ENCODE results near the gene VWC2. TPM values are rescaled to one million over a fixed set of nuclear protein-coding genes. Genes with fewer than 3 reads are reported as not detected.

VWC2 gene
- total RNA-seq, 1 experiment from 2014 or later, result not detected

DNA sequence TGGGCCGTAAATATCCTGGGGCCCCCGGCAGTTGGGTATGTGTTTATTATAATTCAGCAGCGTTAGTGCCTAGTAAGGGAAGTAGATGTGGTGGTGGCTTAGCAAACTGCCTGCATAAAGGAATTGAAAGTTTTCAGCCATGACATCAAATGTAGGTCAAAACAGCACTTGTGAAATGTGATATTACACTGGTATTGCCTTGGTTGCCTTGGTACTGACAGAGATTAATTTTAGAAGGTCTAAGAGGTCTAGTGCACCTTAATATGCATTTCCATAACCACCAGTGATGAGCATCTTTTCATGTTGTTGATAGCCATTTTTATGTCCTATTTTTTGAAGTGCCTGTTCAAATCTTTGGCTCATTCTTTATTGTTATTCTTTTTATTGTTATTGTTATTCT lies 50.1 kb downstream of the VWC2 start:
- Mint-ChIP-seq H3K27me3 (ENCODE audit: insufficient read depth, unreplicated experiment) (no peaks in the 10 kb centered on the region), H3K4me1 (ENCODE audit: low read depth, unreplicated experiment) (no peaks in the 10 kb centered on the region), H3K4me3 (ENCODE audit: unreplicated experiment) (no peak overlapping the region), H3K36me3 (ENCODE audit: insufficient read depth, unreplicated experiment) (no peaks in the 10 kb centered on the region), H3K27ac (ENCODE audit: unreplicated experiment) (no peak overlapping the region), H3K9me3 (ENCODE audit: unreplicated experiment) (no peaks in the 10 kb centered on the region)
- Histone ChIP-seq H3K36me3 (ENCODE audit: control insufficient read depth, insufficient read depth, low read length) (no peaks in the 10 kb centered on the region), H3K9me3 (0 out of 2 replicates have a peak, but pooled peaks cover 3% of the 10 kb centered on the region), H3K4me3 (ENCODE audit: low read depth, low read length) (no peak overlapping the region), H3K4me1 (no peaks in the 10 kb centered on the region), H3K27me3 (replicated peaks; ENCODE audit: control insufficient read depth, insufficient read depth, low read length) (no peaks in the 10 kb centered on the region)
- CTCF ChIA-PET, result no interaction called here
- POLR2A ChIA-PET, result no interaction called here
- intact Hi-C loops (cut with micrococcal nuclease; ENCODE audit: unreplicated experiment), result no loop called here
- TF ChIP-seq, protein P1, sequence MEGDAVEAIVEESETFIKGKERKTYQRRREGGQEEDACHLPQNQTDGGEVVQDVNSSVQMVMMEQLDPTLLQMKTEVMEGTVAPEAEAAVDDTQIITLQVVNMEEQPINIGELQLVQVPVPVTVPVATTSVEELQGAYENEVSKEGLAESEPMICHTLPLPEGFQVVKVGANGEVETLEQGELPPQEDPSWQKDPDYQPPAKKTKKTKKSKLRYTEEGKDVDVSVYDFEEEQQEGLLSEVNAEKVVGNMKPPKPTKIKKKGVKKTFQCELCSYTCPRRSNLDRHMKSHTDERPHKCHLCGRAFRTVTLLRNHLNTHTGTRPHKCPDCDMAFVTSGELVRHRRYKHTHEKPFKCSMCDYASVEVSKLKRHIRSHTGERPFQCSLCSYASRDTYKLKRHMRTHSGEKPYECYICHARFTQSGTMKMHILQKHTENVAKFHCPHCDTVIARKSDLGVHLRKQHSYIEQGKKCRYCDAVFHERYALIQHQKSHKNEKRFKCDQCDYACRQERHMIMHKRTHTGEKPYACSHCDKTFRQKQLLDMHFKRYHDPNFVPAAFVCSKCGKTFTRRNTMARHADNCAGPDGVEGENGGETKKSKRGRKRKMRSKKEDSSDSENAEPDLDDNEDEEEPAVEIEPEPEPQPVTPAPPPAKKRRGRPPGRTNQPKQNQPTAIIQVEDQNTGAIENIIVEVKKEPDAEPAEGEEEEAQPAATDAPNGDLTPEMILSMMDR (IDR thresholded peaks at IDR 0.05; ENCODE audit: insufficient read depth in 1 of 2, low read depth in 1 of 2, low read length in 1 of 2, severe bottlenecking in 1 of 2, unreplicated experiment in 1 of 2), result no peak
- no TSS peak for BruUV-seq (replicated peaks)
- no peak for DNase-seq

DNA sequence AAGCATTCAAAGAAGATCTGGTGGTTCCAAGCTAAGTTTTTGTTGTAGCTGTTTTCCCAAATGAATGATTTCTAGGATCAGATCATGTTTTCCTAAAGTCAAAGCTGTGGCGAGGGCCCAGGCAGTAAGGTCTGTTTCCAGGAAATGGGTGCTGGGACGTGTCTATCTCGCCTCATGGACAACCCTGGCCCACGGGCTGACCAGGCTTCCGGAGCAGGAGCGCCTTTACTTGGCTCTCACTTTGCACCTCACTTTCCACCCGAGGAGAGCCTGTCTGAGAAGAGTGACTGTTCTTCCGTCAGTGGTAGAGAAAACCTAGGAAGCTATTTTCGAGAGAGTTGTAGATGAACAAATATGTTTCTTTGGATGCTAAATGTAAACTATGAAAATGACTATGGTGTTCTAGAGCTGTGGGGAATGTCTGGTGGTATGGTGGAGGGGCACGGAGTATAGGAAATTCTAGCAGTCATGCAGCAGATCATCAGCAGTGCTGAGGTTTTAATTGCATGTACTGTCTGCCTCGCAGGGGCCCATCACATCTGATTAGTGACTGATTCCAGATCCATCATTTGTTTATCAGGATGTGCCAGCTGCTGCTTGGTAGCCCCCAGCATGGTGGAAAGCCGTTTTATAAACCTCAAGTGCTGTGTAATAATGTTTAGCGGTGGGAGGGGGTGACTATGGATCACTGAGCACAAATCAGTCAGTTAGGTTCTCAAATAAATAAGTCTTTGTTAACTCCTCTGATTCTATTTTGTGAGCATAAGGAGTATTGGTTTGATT lies 66.6 kb downstream of the VWC2 start:
- no peak for DNase-seq
- ChIA-PET CTCF (interaction anchor here (0.5 to 0.6 kb wide), 2 partner anchors 320 to 1419 kb away, joined by 3 to 4 read pairs; no protein-coding TSS in a partner anchor), POLR2A (no interaction called here)
- TF ChIP-seq, protein P1 (IDR thresholded peaks at IDR 0.05; ENCODE audit: insufficient read depth in 1 of 2, low read depth in 1 of 2, low read length in 1 of 2, severe bottlenecking in 1 of 2, unreplicated experiment in 1 of 2), result no peak
- Mint-ChIP-seq H3K36me3 (ENCODE audit: insufficient read depth, unreplicated experiment) (no peaks in the 10 kb centered on the region), H3K4me3 (ENCODE audit: unreplicated experiment) (no peak overlapping the region), H3K9me3 (ENCODE audit: unreplicated experiment) (no peaks in the 10 kb centered on the region), H3K4me1 (ENCODE audit: low read depth, unreplicated experiment) (no peaks in the 10 kb centered on the region), H3K27me3 (ENCODE audit: insufficient read depth, unreplicated experiment) (peaks cover 15% of the 10 kb centered on the region), H3K27ac (ENCODE audit: unreplicated experiment) (no peak overlapping the region)
- intact Hi-C loops (cut with micrococcal nuclease; ENCODE audit: unreplicated experiment), result no loop called here
- H3K4me3 ChIP-seq (ENCODE audit: low read depth, low read length), result no peak overlapping the region
- H3K4me1 ChIP-seq, result no peaks in the 10 kb centered on the region
- H3K27me3 ChIP-seq (replicated peaks; ENCODE audit: control insufficient read depth, insufficient read depth, low read length), result no peaks in the 10 kb centered on the region
- no peaks in the 10 kb centered on the region for H3K9me3 ChIP-seq
- H3K36me3 ChIP-seq (ENCODE audit: control insufficient read depth, insufficient read depth, low read length), result no peaks in the 10 kb centered on the region
- no TSS peak for BruUV-seq (replicated peaks)

DNA sequence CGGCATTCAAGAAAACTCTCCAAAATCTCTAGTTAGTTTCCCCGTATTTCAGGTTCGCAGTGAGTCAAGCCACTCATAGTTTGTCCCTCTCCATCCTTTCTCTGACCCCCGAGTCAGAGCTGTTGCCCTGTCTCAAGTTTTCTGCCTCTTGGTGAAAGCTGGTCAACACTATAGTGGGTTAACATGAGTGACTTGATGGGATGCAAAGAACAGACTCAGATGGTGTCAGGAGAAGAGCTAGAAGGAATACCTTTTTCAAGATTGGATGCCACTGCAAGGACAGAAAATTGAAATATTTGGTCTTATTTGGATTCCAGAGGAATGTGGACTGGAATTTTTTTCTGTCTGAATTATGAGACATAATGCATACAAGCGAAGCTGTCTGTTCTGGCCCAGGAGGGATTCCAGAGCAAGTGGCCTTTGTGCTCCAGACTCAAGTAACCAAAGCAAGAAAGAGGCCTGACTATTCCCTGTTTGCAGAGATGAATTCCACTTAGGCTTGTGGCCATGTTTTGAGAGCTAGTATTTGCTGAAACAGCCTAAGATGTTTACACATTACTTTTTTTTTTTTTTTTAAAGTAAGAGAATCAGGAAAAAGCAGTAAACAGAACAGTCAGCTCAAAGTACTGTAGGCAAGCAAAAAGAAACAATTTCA lies 67.4 kb downstream of the VWC2 start:
- Histone ChIP-seq H3K27me3 (replicated peaks; ENCODE audit: control insufficient read depth, insufficient read depth, low read length) (no peaks in the 10 kb centered on the region), H3K4me3 (ENCODE audit: low read depth, low read length) (no peak overlapping the region), H3K9me3 (no peaks in the 10 kb centered on the region), H3K4me1 (no peaks in the 10 kb centered on the region), H3K36me3 (ENCODE audit: control insufficient read depth, insufficient read depth, low read length) (no peaks in the 10 kb centered on the region)
- Mint-ChIP-seq H3K27ac (ENCODE audit: unreplicated experiment) (no peak overlapping the region), H3K27me3 (ENCODE audit: insufficient read depth, unreplicated experiment) (peaks cover 15% of the 10 kb centered on the region), H3K4me3 (ENCODE audit: unreplicated experiment) (no peak overlapping the region), H3K9me3 (ENCODE audit: unreplicated experiment) (no peaks in the 10 kb centered on the region), H3K36me3 (ENCODE audit: insufficient read depth, unreplicated experiment) (no peaks in the 10 kb centered on the region), H3K4me1 (ENCODE audit: low read depth, unreplicated experiment) (no peaks in the 10 kb centered on the region)
- ChIA-PET CTCF (no interaction called here), POLR2A (no interaction called here)
- DNase-seq, result no peak
- intact Hi-C loops (cut with micrococcal nuclease; ENCODE audit: unreplicated experiment), result no loop called here
- BruUV-seq (replicated peaks), result no TSS peak
- TF ChIP-seq, protein P1 (IDR thresholded peaks at IDR 0.05; ENCODE audit: insufficient read depth in 1 of 2, low read depth in 1 of 2, low read length in 1 of 2, severe bottlenecking in 1 of 2, unreplicated experiment in 1 of 2), result no peak
